ENCODE data around the gene YWHAE. TPM values are rescaled to one million over a fixed set of nuclear protein-coding genes. Genes with fewer than 3 reads are reported as not detected.

YWHAE gene
- total and polyA plus RNA-seq, 10 of the 15 experiments (the other 5 are each of a cell fraction or from before 2014, with no cell fraction given): 189 to 651 (median 469) TPM

DNA sequence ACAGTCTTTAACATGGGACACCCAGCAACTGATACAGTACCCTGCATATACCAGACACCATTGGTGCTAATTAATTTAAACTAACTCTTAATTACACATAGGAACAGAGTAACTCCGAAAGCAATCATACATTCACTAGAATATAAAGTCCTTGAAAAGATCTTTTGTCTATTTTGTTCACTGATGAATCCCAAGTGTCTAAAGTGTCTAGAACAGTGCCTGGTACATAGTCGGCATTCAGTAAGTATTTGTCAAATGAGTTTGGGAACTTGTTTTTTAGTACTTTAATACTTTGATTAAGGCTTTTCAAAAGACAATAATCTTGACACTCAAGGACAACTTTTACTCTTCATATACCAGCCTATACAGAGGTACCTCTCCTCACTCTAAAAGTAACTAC lies 13.8 kb downstream of the YWHAE start (continued):
- TF ChIP-seq, protein P1, sequence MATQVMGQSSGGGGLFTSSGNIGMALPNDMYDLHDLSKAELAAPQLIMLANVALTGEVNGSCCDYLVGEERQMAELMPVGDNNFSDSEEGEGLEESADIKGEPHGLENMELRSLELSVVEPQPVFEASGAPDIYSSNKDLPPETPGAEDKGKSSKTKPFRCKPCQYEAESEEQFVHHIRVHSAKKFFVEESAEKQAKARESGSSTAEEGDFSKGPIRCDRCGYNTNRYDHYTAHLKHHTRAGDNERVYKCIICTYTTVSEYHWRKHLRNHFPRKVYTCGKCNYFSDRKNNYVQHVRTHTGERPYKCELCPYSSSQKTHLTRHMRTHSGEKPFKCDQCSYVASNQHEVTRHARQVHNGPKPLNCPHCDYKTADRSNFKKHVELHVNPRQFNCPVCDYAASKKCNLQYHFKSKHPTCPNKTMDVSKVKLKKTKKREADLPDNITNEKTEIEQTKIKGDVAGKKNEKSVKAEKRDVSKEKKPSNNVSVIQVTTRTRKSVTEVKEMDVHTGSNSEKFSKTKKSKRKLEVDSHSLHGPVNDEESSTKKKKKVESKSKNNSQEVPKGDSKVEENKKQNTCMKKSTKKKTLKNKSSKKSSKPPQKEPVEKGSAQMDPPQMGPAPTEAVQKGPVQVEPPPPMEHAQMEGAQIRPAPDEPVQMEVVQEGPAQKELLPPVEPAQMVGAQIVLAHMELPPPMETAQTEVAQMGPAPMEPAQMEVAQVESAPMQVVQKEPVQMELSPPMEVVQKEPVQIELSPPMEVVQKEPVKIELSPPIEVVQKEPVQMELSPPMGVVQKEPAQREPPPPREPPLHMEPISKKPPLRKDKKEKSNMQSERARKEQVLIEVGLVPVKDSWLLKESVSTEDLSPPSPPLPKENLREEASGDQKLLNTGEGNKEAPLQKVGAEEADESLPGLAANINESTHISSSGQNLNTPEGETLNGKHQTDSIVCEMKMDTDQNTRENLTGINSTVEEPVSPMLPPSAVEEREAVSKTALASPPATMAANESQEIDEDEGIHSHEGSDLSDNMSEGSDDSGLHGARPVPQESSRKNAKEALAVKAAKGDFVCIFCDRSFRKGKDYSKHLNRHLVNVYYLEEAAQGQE (IDR thresholded peaks at IDR 0.05; ENCODE audit: low read depth, low read length): no peak
- TF ChIP-seq, protein P2, sequence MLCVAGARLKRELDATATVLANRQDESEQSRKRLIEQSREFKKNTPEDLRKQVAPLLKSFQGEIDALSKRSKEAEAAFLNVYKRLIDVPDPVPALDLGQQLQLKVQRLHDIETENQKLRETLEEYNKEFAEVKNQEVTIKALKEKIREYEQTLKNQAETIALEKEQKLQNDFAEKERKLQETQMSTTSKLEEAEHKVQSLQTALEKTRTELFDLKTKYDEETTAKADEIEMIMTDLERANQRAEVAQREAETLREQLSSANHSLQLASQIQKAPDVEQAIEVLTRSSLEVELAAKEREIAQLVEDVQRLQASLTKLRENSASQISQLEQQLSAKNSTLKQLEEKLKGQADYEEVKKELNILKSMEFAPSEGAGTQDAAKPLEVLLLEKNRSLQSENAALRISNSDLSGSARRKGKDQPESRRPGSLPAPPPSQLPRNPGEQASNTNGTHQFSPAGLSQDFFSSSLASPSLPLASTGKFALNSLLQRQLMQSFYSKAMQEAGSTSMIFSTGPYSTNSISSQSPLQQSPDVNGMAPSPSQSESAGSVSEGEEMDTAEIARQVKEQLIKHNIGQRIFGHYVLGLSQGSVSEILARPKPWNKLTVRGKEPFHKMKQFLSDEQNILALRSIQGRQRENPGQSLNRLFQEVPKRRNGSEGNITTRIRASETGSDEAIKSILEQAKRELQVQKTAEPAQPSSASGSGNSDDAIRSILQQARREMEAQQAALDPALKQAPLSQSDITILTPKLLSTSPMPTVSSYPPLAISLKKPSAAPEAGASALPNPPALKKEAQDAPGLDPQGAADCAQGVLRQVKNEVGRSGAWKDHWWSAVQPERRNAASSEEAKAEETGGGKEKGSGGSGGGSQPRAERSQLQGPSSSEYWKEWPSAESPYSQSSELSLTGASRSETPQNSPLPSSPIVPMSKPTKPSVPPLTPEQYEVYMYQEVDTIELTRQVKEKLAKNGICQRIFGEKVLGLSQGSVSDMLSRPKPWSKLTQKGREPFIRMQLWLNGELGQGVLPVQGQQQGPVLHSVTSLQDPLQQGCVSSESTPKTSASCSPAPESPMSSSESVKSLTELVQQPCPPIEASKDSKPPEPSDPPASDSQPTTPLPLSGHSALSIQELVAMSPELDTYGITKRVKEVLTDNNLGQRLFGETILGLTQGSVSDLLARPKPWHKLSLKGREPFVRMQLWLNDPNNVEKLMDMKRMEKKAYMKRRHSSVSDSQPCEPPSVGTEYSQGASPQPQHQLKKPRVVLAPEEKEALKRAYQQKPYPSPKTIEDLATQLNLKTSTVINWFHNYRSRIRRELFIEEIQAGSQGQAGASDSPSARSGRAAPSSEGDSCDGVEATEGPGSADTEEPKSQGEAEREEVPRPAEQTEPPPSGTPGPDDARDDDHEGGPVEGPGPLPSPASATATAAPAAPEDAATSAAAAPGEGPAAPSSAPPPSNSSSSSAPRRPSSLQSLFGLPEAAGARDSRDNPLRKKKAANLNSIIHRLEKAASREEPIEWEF (IDR thresholded peaks at IDR 0.05; ENCODE audit: insufficient replicate concordance, low read depth, low read length): no peak
- TF ChIP-seq BMI1 (IDR thresholded peaks at IDR 0.05; ENCODE audit: borderline replicate concordance): no peak
- TF ChIP-seq, protein P3, sequence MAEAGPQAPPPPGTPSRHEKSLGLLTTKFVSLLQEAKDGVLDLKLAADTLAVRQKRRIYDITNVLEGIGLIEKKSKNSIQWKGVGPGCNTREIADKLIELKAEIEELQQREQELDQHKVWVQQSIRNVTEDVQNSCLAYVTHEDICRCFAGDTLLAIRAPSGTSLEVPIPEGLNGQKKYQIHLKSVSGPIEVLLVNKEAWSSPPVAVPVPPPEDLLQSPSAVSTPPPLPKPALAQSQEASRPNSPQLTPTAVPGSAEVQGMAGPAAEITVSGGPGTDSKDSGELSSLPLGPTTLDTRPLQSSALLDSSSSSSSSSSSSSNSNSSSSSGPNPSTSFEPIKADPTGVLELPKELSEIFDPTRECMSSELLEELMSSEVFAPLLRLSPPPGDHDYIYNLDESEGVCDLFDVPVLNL (IDR thresholded peaks at IDR 0.05; ENCODE audit: low read depth, low read length): no peak
- TF ChIP-seq, protein P4, sequence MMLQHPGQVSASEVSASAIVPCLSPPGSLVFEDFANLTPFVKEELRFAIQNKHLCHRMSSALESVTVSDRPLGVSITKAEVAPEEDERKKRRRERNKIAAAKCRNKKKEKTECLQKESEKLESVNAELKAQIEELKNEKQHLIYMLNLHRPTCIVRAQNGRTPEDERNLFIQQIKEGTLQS (IDR thresholded peaks at IDR 0.05; ENCODE audit: borderline replicate concordance, extremely low read depth, low read depth, low read length): no peak
- no peak for TF ChIP-seq GATAD2B (conservative IDR thresholded peaks at IDR 0.05; ENCODE audit: low read depth)

All from GM12878 (cell line).